ENCODE data around the gene UFD1.

Gene UFD1

DNA sequence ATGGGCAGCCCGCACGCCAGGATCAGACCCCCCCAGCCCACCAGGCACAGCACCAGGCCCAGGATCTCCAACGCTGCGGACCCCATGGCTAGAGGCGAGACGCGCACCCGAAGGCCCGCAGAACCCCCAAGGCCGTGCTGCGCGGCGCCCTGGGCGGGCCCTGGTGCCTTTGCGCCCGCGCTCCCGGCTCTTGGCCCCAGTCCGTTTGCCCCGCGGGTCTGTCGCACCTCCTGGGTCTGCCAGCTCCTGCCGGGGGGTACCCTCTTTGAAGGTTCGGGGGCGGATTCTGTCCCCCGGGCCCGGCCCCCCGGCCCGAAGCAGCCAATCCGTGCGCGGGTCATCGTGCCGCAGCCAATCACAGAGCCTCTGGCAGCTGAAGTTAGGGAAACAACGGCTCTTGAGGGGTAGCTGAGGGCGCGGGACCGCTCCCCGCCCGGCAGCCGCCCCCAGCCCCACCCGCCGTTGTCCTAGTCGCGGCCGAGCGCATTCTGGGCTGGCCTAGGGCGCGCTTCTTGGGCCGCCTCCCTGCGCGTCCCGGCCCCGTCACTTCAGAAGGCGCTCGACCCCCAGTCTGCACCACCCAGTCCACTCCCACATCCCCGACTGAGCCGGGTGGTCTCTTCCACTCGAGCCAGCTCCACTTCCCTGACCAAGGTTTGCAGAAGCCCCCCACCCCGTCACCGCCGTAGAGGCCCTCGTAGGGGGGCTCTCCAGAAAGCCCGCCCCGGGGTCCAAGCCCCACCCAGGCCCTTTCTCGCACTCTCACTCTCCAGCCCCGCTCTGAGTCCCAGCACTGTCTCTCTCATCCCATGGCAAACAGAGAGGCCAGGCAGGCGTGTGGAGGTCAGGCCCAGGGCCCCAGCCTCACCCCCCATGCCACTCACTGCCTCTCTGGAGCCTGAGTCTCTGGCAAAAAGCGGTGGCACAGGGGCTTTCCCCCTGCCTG is 45.5 kb upstream of the UFD1 start, which contains the start of gene CLDN5:
TSS of gene CLDN5 (minus strand) at position 241 of the 946 bp plus-strand sequence. CDS start at position 86, 155 bp downstream.
- DNase-seq (ENCODE audit: low read depth, low spot score), result no peak
- Histone ChIP-seq H3K4me3 (ENCODE audit: insufficient read length, low read depth) (peak within 1 kb of the TSS; percentile 43), H3K9ac (ENCODE audit: insufficient read length, low read depth) (peak within 1 kb of the TSS; percentile 87), H3K36me3 (ENCODE audit: insufficient read depth, insufficient read length, low read length) (peaks cover 13% of the 10 kb centered on the region), H3K9me3 (ENCODE audit: insufficient read depth, low read length) (no peaks in the 10 kb centered on the region), H3K4me1 (ENCODE audit: insufficient read depth, insufficient read length) (peaks cover 31% of the 10 kb centered on the region), H3K27me3 (ENCODE audit: insufficient read depth, insufficient read length) (peaks cover 35% of the 10 kb centered on the region)
- TF ChIP-seq ZNF274 (IDR thresholded peaks at IDR 0.05; ENCODE audit: low read depth, low read length), result no peak

DNA sequence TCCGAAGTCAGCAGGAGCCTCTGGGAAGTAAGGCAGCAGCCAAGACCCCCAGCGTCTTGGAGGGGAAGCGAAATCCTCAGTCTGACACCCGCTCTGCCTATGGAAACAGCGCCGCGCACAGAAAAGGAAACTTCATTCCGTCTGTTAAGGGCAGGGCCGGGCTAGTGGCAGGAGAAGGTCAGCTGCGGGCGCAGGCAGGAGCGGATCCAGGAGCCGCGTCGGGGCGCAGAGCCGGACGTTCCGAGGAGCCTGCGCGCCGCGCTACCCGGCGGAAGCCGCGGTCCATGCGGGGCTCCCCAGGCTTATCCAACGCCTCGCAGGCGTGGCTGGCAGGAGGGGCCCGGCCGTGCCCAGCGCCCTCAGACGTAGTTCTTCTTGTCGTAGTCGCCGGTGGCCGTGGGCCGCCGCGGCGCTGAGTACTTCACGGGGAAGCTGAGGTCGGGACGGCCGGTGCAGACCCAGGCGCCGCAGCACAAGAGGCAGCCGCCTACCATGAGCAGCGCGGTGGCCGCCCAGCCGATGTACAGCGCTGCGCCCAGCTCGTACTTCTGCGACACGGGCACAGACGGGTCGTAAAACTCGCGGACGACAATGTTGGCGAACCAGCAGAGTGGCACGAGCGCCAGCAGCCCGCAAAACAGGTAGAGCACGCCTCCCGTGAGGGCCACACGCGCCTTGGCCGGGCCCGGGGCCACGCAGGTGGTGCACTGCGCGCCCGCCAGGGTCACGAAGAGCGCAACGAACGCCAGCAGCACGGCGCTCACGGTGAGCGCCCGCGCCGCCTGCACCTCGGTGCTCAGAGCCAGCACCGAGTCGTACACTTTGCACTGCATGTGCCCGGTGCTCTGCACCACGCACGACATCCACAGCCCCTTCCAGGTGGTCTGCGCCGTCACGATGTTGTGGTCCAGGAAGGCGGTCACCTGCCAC is 44.5 kb upstream of the UFD1 start:
- TF ChIP-seq SUZ12 (IDR thresholded peaks at IDR 0.05; ENCODE audit: extremely low read depth, insufficient read depth, insufficient read length), result no peak
- TF ChIP-seq YY1 (IDR thresholded peaks at IDR 0.05; ENCODE audit: insufficient read depth, insufficient read length), result no peak
- TF ChIP-seq ZNF274 (IDR thresholded peaks at IDR 0.05; ENCODE audit: low read depth, low read length), result no peak

DNA sequence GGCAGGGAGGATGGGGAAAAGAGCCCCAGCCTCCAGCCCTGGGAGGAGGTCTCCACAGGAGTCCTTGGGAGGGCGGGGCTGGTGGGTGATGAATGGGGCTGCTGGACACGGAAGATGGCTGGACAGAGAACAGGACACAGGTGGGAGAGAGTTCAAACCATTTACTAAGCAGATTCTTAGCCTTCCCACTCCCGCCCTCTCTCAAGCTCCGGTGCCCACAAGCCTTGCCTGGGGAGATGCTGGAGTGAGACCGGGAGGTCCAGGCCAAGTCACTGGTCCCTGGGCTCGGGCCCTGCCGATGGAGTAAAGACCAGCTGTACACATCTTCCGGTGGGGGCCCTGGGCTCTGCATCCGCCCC is 43.9 kb upstream of the UFD1 start:
- DNase-seq (ENCODE audit: low read depth, low spot score), result no peak
- TF ChIP-seq ZNF274 (IDR thresholded peaks at IDR 0.05; ENCODE audit: low read depth, low read length), result no peak
- no peak for TF ChIP-seq SUZ12 (IDR thresholded peaks at IDR 0.05; ENCODE audit: extremely low read depth, insufficient read depth, insufficient read length)
- TF ChIP-seq YY1 (IDR thresholded peaks at IDR 0.05; ENCODE audit: insufficient read depth, insufficient read length), result no peak
- Histone ChIP-seq H3K27me3 (ENCODE audit: insufficient read depth, insufficient read length) (peaks cover 35% of the 10 kb centered on the region), H3K9ac (ENCODE audit: insufficient read length, low read depth) (peak overlapping the region; percentile 87), H3K9me3 (ENCODE audit: insufficient read depth, low read length) (no peaks in the 10 kb centered on the region), H3K36me3 (ENCODE audit: insufficient read depth, insufficient read length, low read length) (peaks cover 25% of the 10 kb centered on the region), H3K4me3 (ENCODE audit: insufficient read length, low read depth) (peak overlapping the region; percentile 30), H3K4me1 (ENCODE audit: insufficient read depth, insufficient read length) (peaks cover 27% of the 10 kb centered on the region)

More for the DNA sequence above, 44.5 kb upstream of the UFD1 start:
- Histone ChIP-seq H3K27me3 (ENCODE audit: insufficient read depth, insufficient read length) (peaks cover 35% of the 10 kb centered on the region), H3K9ac (ENCODE audit: insufficient read length, low read depth) (peak overlapping the region; percentile 87), H3K4me1 (ENCODE audit: insufficient read depth, insufficient read length) (peaks cover 31% of the 10 kb centered on the region), H3K36me3 (ENCODE audit: insufficient read depth, insufficient read length, low read length) (peaks cover 19% of the 10 kb centered on the region), H3K9me3 (ENCODE audit: insufficient read depth, low read length) (no peaks in the 10 kb centered on the region), H3K4me3 (ENCODE audit: insufficient read length, low read depth) (peak overlapping the region; percentile 43)
- DNase-seq (ENCODE audit: low read depth, low spot score), result no peak

DNA sequence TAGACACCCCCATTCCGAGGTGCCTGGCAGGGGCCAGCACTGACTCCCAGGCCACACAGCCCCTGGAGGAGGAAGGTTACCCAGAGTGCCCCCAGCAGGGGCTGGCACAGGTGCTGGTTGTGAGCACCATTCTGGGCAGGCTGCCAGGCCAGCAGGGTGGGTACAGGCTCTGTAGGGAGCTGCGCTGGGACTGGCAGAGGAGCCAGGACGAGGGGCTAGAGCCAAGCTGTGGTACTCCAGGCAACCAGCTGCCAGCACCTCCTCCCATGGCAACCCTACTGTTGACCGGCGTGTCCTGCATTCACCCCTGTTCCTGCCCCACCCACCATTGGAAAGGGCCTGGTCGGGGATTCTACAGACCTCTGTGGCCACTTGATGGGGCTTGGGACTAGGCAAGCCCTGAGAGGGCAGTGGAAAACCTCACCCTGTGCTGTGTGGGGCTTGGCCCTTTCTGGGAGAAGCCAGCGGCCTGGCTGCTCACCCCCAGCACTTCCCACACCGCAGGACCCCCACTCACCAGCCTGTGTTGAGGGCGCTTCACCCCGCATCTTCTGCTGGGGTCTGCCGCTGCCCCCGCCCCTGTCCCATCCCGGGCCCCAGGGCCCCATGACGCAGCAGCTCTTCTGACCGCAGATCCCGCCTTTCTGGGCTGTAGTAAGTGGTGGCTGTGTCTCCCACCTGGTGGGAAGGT is 43.3 kb upstream of the UFD1 start:
- TF ChIP-seq SUZ12 (IDR thresholded peaks at IDR 0.05; ENCODE audit: extremely low read depth, insufficient read depth, insufficient read length) (no peak), YY1 (IDR thresholded peaks at IDR 0.05; ENCODE audit: insufficient read depth, insufficient read length) (no peak), ZNF274 (IDR thresholded peaks at IDR 0.05; ENCODE audit: low read depth, low read length) (no peak)
- Histone ChIP-seq H3K4me1 (ENCODE audit: insufficient read depth, insufficient read length) (peaks cover 23% of the 10 kb centered on the region), H3K9me3 (ENCODE audit: insufficient read depth, low read length) (no peaks in the 10 kb centered on the region), H3K4me3 (ENCODE audit: insufficient read length, low read depth) (peak overlapping the region; percentile 30), H3K36me3 (ENCODE audit: insufficient read depth, insufficient read length, low read length) (peaks cover 30% of the 10 kb centered on the region), H3K9ac (ENCODE audit: insufficient read length, low read depth) (peak overlapping the region; percentile 87), H3K27me3 (ENCODE audit: insufficient read depth, insufficient read length) (peaks cover 35% of the 10 kb centered on the region)
- no peak for DNase-seq (ENCODE audit: low read depth, low spot score)

DNA sequence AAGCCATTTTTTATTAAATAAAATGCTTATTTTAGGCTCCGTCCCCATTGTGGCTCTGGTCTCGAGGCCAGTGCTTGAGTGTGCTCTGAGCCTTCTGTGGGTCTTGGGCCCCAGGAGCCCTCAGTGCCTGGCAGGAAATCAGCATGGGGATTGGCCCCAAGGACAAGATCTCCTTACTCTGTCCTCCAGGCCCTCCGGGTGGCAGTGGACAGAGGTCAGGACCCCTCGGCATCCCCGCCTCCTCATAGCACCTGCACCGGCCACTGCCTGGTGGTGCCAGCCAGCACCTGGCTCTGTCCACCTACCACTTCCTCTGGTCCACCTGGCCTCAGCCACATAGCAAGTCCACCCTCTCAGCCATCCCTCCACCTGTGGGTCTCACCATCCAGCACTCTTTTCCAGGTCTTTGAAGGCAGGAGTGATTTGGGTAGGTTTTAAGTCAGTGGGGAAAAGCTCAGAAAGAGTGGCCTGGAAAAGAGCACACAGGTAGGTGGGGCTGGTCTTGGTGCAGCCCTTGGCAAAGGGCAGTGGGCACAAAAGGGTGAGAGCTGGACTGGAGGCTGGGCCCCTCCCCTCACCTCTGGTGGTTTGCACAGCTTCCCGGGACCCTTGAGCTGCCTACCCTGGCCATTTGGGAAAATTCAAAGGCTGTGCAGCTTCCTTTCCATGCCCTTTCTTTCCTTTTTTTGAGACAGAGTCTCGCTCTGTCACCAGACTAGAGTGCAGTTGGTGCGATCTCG is 41.7 kb upstream of the UFD1 start:
- no peak overlapping the region for H3K9ac ChIP-seq (ENCODE audit: insufficient read length, low read depth)
- H3K27me3 ChIP-seq (ENCODE audit: insufficient read depth, insufficient read length), result peaks cover 25% of the 10 kb centered on the region
- H3K4me3 ChIP-seq (ENCODE audit: insufficient read length, low read depth), result no peak overlapping the region
- no peak for TF ChIP-seq SUZ12 (IDR thresholded peaks at IDR 0.05; ENCODE audit: extremely low read depth, insufficient read depth, insufficient read length)
- no peak for TF ChIP-seq ZNF274 (IDR thresholded peaks at IDR 0.05; ENCODE audit: low read depth, low read length)
- no peak for TF ChIP-seq YY1 (IDR thresholded peaks at IDR 0.05; ENCODE audit: insufficient read depth, insufficient read length)
- H3K36me3 ChIP-seq (ENCODE audit: insufficient read depth, insufficient read length, low read length), result peaks cover 45% of the 10 kb centered on the region
- no peak for DNase-seq (ENCODE audit: low read depth, low spot score)
- no peaks in the 10 kb centered on the region for H3K9me3 ChIP-seq (ENCODE audit: insufficient read depth, low read length)
- peaks cover 18% of the 10 kb centered on the region for H3K4me1 ChIP-seq (ENCODE audit: insufficient read depth, insufficient read length)

DNA sequence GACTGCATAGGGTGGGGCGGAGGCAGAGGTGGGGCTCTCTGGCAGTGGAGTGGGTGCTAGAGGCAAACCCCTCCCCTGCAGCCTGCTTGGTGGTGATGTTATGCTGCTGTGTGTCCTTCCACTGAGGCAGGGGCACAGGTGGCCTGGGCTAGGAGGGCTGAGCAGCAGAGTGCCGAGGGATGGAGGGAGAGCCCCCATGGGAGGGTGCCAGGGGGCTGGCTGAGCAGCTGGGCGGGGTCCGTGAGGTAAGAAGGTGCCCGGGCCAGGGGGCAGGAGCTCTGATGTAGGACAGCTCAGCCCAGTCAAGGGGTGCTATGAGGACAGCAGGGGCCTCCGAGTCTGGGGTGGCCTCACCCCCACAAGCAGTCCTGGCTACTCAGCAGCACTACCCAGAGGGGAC is 41.0 kb upstream of the UFD1 start:
- no peak for DNase-seq (ENCODE audit: low read depth, low spot score)
- TF ChIP-seq ZNF274 (IDR thresholded peaks at IDR 0.05; ENCODE audit: low read depth, low read length), result no peak
- no peak for TF ChIP-seq YY1 (IDR thresholded peaks at IDR 0.05; ENCODE audit: insufficient read depth, insufficient read length)
- no peak for TF ChIP-seq SUZ12 (IDR thresholded peaks at IDR 0.05; ENCODE audit: extremely low read depth, insufficient read depth, insufficient read length)
- peaks cover 18% of the 10 kb centered on the region for H3K27me3 ChIP-seq (ENCODE audit: insufficient read depth, insufficient read length)
- no peak overlapping the region for H3K9ac ChIP-seq (ENCODE audit: insufficient read length, low read depth)
- no peaks in the 10 kb centered on the region for H3K9me3 ChIP-seq (ENCODE audit: insufficient read depth, low read length)
- H3K4me3 ChIP-seq (ENCODE audit: insufficient read length, low read depth), result no peak overlapping the region
- peaks cover 53% of the 10 kb centered on the region for H3K36me3 ChIP-seq (ENCODE audit: insufficient read depth, insufficient read length, low read length)
- H3K4me1 ChIP-seq (ENCODE audit: insufficient read depth, insufficient read length), result peaks cover 12% of the 10 kb centered on the region
